ENCODE measurements around the gene NOTCH2. TPM values are rescaled to one million over a fixed set of nuclear protein-coding genes. Genes with fewer than 3 reads are reported as not detected.

The NOTCH2 gene
- total RNA-seq, 6 experiments from 2014 or later = 32.4 to 75.2 (median 49.0) TPM

DNA sequence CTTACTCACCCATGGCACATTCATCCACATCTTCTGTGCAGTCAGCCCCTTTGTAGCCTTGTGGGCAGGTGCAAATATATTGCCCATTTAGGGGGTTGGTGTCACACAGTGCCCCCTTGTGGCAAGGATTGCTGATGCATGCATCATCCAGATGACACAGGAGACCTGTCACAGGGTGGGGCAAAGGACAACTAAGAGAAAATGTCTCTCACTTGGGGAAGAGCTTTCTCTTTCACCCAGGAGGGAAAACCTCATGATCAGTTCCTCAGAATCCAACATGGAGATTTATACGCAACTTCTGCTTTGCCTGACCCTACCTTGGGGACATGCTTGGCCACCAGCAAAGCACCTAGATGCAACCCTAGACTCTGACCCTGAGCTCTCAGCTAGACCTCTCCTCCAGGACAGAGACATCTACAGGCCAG lies 101.4 kb downstream of the NOTCH2 start:
- no peak overlapping the region for H3K27ac ChIP-seq
- TF ChIP-seq, protein P1, sequence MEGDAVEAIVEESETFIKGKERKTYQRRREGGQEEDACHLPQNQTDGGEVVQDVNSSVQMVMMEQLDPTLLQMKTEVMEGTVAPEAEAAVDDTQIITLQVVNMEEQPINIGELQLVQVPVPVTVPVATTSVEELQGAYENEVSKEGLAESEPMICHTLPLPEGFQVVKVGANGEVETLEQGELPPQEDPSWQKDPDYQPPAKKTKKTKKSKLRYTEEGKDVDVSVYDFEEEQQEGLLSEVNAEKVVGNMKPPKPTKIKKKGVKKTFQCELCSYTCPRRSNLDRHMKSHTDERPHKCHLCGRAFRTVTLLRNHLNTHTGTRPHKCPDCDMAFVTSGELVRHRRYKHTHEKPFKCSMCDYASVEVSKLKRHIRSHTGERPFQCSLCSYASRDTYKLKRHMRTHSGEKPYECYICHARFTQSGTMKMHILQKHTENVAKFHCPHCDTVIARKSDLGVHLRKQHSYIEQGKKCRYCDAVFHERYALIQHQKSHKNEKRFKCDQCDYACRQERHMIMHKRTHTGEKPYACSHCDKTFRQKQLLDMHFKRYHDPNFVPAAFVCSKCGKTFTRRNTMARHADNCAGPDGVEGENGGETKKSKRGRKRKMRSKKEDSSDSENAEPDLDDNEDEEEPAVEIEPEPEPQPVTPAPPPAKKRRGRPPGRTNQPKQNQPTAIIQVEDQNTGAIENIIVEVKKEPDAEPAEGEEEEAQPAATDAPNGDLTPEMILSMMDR (IDR thresholded peaks at IDR 0.05) = peak; percentile 82 to 93 (median 88)
- TF ChIP-seq POLR2A (IDR thresholded peaks at IDR 0.05) = no peak
- peak; percentile 66 to 79 (median 72) for DNase-seq
- no CpG with 5 or more reads among the region's 1 CpG for WGBS (ENCODE audit: insufficient coverage, low coverage, low lambda C conversion rate, missing lambda C conversion rate)
- H3K4me1 ChIP-seq = peaks cover 0 to 30% (median 7%) of the 10 kb centered on the region in 4 donors
- peak; percentile 90 to 93 (median 92) for ATAC-seq
- H3K9me3 ChIP-seq = no peaks in the 10 kb centered on the region
- intact Hi-C loops (cut with DNase I) = no loop called here
- no peak overlapping the region for H3K4me3 ChIP-seq
- H3K36me3 ChIP-seq = peaks cover 0 to 63% (median 14%) of the 10 kb centered on the region in 4 donors
- H3K27me3 ChIP-seq = no peaks in the 10 kb centered on the region

DNA sequence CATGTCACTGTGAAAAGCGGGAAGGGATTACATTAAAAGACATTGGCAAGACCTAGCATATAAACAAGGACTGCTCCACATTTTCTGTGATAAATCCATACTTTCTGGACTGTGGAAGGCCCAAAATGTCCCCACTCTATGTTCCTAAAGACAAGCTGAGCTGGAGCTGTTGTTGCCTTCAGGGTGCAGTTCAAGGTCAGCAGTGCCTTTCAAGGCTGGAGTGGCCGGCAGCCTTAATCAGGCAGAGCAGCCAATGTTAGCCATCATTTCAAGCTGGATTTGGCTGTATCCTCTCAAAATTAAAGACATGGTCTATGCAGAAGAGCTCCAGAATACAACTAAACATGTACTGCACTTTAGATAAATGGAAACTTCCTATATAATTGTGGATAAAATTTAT lies 102.8 kb downstream of the NOTCH2 start:
- intact Hi-C loops (cut with DNase I) = no loop called here
- H3K9me3 ChIP-seq = no peaks in the 10 kb centered on the region
- peaks cover 0 to 58% (median 15%) of the 10 kb centered on the region in 4 donors for H3K36me3 ChIP-seq
- no peak for ATAC-seq
- peaks cover 0 to 40% (median 13%) of the 10 kb centered on the region in 4 donors for H3K4me1 ChIP-seq
- WGBS (ENCODE audit: insufficient coverage, low coverage, low lambda C conversion rate, missing lambda C conversion rate) = 56% methylated on average over 2 of the region's 2 CpGs
- no peaks in the 10 kb centered on the region for H3K27me3 ChIP-seq
- TF ChIP-seq, protein P1 (IDR thresholded peaks at IDR 0.05) = no peak
- TF ChIP-seq POLR2A (IDR thresholded peaks at IDR 0.05) = no peak
- DNase-seq = no peak
- H3K27ac ChIP-seq = no peak overlapping the region
- H3K4me3 ChIP-seq = no peak overlapping the region

GRCh38 chr1:119966020-119966419 lies 103.4 kb downstream of the NOTCH2 start:
- H3K27ac ChIP-seq = peak overlapping the region in 1 of 3 donors; percentile 17

GRCh38 chr1:119964673-119965363 lies 104.6 kb downstream of the NOTCH2 start:
- ATAC-seq (no peak), DNase-seq (no peak)
- H3K9me3 ChIP-seq = no peaks in the 10 kb centered on the region
- H3K27me3 ChIP-seq = no peaks in the 10 kb centered on the region
- TF ChIP-seq POLR2A (IDR thresholded peaks at IDR 0.05) = no peak
- TF ChIP-seq, protein P1 (IDR thresholded peaks at IDR 0.05) = no peak
- H3K4me1 ChIP-seq = peaks cover 0 to 53% (median 17%) of the 10 kb centered on the region in 4 donors
- no peak overlapping the region for H3K4me3 ChIP-seq
- peaks cover 0 to 54% (median 15%) of the 10 kb centered on the region in 4 donors for H3K36me3 ChIP-seq
- peak overlapping the region in 2 of 3 donors; percentile 16 to 17 for H3K27ac ChIP-seq
- 22% methylated on average over 1 of the region's 1 CpG for WGBS (ENCODE audit: insufficient coverage, low coverage, low lambda C conversion rate, missing lambda C conversion rate)
- intact Hi-C loops (cut with DNase I) = no loop called here

More at GRCh38 chr1:119966020-119966419, 103.4 kb downstream of the NOTCH2 start:
- Histone ChIP-seq H3K27me3 (no peaks in the 10 kb centered on the region), H3K36me3 (peaks cover 0 to 58% (median 15%) of the 10 kb centered on the region in 4 donors), H3K4me1 (peaks cover 0 to 47% (median 13%) of the 10 kb centered on the region in 4 donors), H3K4me3 (no peak overlapping the region), H3K9me3 (no peaks in the 10 kb centered on the region)
- 24% methylated on average over 4 of the region's 4 CpGs for WGBS (ENCODE audit: insufficient coverage, low coverage, low lambda C conversion rate, missing lambda C conversion rate)
- intact Hi-C loops (cut with DNase I) = no loop called here
- ATAC-seq (peak in 1 of 4 donors; percentile 43), DNase-seq (no peak)
- no peak for TF ChIP-seq POLR2A (IDR thresholded peaks at IDR 0.05)
- TF ChIP-seq, protein P1 (IDR thresholded peaks at IDR 0.05) = no peak

Data from right lobe of liver (tissue), 6 donors.